H4 (cell line): ENCODE results near the gene MEG3. TPM values are rescaled to one million over a fixed set of nuclear protein-coding genes. Genes with fewer than 3 reads are reported as not detected.

Source experiments
- DNase-seq: peaks from one replicate; pipeline ENCODE4 v3.0.0-alpha.2; 2015; ENCODE audit warnings: low spot score
- total RNA-seq: library from RNA; depleted of rRNA; stranded (reverse); fragments of >200 nt; shearing (Covaris generic); gene quantifications from 2 replicates; pipeline ENCODE4 v1.2.3, GENCODE V29; 2014

The MEG3 gene
- total RNA-seq, 1 experiment from 2014 or later, result not detected

DNA sequence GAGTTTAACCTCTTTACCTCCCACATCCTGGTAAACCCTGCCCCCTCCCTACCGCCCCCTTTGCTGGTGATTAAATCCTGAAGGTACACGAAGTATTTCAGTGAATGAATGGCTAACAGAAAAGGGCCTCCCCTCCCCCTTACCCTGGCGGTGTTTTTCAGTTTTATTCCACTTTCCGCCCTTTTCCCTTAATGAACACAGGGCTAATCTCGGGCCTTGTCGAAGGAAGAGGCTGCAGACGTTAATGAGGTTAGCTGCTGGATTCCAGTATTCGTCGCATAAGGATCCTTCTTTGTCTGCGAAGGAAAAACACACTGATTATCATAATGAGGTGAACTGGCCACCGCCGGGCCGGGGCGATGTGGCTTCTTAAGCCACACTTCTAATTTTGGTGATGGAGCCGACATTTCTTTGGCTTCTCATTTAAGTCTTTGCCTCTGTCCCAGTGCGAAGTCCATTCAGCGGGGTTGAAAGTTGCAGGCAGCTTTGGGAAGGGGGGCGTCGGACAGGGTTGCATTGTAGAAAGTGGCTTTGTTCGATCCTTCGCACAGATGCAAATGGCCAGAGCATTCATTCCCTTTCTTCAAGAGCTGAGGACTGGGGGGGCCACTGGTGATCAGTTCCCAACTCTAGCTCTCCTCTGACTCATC is 6.5 kb downstream of the MEG3 start:
- DNase-seq, result no peak

DNA sequence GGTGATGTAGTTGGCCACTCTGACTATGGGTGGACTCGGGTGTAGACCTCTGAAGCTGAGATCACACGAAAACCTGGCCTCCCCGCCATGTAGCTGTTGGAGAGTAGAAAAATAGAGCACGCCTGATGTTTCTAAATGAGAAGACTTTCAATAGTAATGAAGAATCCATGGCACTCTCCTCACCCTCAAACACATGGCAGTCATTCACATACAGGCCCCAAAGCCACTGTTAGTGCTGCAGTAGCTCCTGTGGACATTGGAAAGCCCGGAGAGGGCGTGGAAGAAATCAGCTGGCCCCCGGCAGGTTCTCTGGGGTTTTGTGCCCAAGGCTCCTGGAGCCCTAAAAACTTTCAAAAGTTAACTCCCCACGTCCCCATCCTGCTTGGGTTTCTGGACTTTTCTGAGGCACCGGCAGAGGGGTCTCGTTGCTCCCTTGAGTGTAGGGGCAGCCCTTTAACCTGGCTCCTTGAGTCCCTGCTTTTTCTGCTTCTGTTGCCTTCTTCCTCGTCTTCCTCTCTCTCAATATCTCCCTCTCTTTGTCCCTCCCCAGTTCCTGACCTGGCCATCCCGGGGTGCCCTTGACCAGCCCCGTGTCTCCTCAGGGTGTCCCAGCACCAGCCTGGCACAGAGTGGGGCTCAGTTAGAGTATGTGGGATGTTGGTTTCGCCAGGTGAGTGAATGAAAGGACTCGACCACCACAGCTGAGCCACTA is 8.3 kb downstream of the MEG3 start:
- DNase-seq, result no peak

DNA sequence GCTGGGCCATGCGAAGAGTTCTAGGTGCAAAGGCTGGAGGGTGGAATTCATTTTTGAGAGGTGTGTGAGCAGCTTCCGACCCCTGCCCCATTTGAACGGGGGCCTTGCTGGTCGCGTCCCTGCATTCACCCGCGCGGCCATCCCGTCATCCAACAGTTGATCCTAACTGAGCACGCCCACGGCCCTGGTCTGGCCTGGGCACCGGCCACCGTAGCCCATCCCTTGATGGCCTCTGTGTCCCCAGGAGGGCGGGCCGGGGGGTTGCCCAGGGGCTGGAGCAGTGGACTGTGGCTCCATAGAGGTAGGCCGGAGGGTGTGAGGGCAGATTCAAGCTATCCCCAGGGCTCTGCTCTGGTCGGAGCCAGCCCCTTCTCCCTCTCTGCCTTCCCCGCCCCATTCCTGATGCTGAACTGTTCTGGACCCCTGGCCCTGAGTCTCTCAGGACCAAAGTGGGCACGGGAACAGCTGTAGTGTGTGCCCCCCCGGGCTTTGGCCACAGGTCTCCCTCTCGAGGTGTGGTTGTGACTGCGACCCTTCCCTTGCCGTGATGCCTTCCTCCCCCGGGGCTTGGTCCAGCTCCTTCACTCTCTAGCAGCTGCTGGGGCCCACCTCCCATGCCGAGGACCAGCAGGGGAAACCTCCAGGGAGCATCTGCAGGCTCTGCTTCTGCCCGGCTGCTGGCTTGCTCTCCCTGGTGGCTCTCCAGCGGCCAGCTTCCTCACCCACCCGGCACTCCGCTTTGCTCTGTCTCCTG is 9.1 kb downstream of the MEG3 start:
- no peak for DNase-seq

DNA sequence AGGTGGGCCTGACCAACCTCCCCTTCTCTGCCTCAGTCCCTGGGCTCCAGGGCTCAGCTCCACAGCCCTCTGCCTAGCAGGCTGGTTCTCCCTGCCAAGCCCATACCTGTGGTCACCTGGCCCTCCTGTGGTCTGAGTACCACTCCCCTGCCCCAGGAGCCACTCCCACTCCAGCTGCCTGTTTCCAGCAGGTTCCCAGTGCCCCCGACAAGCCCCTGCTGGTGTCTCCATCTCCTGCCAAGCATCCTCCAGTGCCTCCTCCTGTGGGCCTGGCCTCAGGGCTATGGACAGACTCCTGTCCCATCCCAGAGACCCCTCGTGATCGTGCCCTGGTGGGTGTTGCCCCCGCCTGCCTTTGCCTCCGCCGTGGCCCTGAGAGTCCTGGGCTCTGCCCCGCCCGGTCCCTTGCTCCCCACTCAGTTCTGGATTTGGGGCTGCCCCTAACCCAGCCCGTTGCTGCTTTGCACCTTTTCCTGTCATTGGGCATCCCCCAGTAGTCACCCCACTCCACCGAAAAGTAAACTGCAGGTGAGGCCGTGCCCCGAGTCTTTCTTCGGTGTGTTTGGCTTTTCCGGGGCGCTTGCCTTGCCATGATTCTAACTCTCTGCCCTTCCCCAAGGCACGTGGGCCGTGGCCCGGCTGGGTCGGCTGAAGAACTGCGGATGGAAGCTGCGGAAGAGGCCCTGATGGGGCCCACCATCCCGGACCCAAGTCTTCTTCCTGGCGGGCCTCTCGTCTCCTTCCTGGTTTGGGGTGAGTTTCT is 9.8 kb downstream of the MEG3 start:
- no peak for DNase-seq

DNA sequence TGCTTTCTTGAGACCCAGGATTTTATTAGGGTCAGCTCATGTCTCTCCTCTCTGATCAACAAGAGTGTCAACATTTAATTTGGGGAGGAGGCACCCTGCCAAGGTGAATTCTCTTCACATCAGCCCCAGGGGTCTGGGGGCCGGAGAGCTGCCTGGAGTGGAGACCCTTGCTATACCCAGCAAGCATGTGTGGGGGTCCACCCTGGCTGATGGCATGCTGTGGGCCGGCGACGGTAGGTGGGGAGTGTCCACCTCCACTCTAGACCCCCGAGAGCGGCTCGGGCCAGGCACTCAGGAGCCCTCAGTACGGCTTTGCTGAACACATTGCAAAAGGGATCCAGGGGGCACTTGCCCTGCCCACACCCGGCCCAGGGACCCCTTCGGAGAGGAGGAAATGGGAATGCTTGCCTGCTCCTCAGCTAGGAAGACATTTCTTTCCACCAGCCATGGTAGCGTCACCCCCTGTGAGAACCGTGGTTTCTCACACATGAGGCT is 10.4 kb downstream of the MEG3 start:
- DNase-seq, result no peak

DNA sequence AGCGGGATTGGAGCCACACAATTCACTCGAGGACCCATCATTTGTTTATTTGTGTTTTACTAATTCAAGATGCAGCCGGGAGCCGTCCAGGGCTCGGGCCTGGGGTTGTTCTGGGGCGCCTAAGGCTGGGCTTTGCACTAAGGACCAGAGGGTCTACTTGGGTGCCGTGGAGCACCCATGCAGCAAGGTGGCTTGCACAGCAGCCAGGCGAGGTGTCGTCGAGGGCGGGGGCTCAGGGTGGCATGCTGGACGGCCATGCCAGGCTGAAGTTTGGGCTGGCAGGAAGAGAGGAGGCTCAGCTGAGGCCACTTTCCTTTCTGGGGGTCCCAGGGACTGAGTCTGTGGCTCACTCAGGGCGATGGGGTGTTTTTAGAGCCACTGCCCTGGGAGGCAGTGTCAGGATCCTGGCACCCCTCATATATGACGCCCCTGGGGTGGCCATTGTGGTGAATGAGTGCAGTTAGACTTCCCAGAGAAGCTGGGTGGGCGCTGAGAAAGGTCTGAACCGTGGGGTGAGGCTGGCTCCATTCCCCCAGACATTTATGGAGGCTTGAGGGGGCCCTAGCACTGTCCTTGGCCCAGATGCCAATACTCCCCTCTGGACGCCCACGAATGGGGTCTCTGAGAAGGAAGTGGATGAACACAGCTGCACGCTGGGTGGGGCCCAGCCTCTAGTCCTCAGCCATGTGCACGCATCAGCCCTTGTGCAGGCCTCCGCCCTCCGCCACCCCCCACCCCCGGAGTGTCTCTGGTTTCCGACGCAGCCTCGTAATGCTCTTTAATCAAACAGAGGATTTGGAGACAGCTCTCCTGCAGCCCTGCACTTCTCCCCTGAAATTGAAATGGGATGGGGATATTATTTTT is 11.3 kb downstream of the MEG3 start:
- no peak for DNase-seq

DNA sequence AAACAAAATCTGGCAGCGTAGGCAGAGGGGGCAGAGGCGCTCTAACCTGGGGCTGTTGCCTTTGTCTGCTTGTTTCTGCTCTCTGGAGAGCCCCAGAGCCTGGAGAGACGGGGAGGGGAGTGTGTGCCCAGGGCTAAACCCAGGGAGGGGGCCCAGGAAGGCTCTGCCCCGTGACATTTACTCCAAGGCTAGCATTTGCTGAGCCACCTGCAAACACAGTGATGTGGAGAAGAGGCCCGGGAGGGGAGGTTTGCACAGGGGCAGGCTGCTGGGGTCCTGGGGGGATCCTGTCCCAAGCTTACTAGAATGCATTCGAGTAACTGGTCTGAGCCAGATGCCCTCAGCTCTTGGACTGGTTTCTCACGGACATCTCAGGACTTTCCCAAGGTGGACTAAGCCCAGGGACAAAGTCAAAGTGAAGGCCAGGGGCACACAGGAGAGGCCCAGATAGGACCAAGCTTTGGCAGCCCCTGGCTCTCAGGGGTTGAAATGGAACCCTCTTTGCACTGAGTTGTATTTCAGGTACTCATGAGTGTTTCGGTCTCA is 12.0 kb downstream of the MEG3 start:
- DNase-seq, result no peak

DNA sequence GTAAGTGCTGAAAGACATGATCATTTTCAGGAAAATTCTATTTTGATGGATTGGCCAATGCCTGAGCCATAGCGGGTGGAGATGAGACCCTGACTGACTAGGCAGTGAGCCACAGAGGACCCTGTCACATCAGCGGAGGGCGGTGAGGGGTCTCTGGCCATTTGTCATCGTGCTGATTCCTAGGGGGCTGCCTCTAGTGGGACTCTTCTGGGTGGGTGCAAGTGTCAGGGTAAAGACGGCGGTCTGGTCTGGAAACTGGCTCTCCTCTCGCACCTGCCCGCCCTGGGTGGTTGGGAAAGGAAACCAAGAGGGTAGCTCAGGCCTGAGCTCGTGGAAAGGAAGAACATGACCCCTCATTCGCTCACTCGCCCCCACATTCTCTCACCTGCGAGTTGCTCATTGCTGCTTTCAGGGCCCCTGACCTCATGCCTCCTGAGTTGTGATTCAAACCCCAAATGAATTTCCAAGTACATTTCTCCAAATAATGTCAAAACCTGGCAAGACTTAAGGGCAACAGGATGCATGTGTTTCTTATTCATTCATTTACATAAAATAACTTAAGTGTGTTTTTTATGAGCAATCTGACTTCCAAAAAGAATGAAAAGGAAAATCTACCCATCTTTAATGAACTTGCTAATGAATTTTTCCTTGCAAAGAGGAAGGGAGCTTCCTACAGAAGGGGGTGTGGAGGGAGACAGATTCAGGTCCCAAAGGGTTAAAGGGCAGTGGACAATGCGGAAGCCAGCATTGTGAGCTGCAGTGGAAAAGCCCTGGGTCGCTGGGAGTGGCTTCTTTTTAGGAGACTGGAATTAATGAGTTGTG is 12.8 kb downstream of the MEG3 start:
- DNase-seq, result no peak

DNA sequence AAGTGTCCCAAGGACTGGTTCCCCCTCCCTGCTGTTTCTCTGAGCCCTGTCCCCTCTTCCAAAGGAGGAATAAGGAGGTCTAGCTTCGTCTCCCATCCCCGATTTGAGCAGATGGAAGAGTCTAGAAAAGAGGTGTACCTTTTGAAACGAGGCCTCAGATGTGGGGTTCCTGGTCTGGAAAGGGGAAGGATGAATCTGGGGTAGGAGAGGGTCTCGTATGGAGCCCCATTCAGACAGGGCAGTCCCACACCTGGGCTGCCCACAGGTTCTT is 13.3 kb downstream of the MEG3 start:
- DNase-seq, result no peak

DNA sequence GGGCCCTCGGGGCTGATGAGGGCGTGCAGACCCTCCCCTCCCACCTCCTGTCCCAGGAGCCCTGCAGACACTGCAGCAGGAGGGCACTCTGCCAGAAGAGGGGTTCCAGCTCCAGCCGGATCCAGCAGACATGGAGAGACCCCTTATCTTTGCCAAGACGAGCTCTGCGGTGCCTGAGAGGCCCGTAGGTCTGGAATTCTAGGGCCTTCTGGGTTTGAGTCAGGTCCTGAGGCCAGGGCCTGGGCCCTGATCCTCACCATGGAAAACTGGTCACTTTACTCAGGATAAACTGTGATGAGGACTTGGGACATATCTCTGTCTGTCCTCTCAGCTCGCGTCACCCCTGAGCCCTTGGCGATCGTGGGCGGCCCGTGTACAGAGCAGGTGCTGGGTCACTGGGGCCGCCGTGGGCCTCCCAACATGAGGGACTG is 13.8 kb downstream of the MEG3 start:
- no peak for DNase-seq

DNA sequence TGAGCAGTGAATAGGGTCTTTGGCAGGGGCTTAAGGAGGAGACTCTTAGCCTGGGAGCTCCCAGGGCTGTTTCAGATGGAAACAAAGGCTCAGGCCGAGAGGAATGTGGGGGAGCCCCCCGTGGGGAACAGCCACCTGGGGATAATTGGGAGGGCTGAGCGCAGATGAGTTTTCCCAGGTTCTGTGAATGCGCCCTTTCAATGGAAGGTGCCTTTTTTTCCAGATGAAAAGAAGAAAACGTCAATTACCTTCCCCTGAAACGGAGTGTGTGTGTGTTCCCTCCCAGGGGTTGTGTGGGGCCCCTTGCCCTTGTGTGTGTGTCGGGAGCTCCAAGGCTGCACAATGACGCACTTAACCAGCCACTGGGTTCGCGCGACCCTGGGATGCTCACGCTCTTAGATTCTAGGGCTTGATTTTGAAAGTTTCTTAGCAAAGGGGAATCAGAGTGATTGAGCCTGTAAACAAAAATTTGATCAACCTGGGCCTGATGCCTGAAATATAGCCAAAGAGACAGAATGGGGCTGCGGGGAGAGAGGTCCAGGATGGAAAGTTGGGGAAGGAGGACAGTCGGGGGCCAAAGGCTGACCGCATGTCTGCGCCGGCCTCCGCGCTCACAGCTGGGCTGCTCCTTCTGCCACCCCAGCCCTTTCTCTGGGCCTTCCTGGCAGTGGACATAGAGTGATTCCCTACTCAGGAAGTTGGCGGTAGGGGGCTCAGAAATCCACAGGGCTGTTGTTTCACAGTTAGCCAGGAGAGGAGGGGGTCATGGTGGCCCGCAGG is 14.6 kb downstream of the MEG3 start:
- DNase-seq, result no peak

DNA sequence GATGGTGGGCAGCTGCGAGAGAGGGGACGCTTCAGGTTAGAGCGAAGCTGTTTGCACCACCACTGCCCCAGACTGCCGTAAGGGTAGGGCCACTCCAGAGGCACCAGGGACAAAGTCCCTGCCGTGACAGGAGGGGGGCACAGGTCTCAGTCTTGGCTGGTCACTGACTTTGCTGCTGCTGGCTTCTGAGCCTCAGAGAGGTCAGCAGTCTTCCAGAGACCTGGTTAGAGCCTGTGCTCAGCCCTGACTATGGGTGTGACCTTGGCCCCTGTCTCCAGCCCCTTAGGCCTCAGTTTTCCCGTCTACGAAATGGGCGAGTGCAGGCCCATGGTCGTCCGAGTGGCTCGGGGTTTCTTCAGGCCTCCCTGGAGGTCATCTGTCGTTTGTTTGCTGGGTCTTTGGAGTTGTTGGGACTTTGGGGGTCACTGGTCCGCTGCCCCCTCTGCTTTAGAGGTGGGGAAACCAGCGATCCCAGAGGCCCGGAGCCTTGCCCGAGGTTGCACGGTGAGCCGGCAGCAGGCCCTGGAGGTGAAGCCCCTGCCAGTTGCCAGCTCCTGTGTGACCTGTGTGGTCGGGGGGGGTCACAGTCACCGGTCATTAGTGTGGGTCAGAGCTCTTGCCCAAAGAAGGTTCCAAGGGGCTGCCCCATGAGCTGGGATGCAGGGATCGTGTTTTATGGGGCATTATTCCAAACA is 15.3 kb downstream of the MEG3 start:
- DNase-seq, result no peak

DNA sequence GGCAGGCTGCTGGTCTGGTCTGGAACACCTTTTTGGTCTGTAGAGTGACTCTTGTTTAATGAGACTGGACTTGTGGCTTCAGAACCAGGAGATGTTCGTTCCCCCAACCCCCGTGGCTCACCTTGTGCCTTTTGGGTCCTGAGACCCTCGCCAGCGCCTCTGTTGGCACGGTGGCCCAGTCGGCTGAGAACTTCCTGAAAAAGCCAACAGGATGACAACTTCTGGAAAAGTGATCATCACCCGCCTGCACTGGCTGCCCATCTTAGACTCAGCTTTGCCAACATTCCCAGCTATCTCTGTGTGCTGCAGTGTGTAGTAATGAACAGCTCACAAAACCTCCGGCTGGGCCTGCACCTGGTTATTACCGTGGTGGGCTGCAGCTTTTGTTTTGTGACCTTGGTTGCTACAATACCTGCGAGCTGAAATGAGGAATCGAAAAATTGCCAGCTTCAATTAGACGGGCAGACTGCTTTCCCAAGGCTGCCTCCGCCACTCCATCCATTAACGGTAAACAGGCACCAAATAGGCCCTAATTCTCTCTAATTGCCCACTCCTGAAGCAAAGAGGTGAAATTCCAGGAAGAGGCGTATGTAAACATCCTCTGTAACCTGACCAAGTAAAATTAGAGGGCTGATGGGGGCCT is 16.0 kb downstream of the MEG3 start:
- DNase-seq, result no peak

DNA sequence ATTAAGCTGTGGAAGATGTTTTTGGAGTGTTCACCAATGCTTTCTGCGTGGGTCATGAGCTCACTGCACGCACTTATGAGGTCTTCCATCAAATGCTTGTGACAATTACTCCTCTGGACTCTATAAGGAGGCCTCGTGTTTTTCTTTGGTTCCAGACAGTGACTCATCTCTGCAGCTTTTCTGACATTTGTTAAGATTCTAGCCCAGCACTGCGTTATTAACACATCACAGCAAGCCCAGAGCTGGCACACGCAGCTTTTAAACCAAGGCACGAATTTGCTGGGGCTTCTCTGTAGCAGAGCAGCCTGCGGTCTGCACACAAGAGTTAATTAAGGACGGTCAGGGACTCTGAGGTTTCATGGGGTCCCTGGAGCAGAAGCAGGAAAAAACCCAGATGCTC is 16.9 kb downstream of the MEG3 start:
- peak; percentile 53 for DNase-seq

DNA sequence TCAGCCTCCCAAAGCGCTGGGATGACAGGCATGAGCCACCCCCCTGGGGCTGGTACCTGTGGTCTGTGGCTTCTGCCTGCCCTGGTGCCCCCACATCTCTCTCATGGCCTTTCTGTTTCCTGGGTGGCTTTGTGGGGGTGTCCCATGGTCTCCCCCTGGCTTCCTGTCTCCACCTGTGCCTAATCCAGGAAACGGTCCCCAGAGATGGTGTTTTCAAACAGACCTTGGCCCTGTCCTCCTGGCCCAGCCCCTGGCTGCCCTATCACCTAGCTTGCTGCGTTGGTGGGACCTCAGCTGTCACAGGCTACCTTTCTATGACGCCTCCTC is 18.1 kb downstream of the MEG3 start:
- DNase-seq, result no peak

DNA sequence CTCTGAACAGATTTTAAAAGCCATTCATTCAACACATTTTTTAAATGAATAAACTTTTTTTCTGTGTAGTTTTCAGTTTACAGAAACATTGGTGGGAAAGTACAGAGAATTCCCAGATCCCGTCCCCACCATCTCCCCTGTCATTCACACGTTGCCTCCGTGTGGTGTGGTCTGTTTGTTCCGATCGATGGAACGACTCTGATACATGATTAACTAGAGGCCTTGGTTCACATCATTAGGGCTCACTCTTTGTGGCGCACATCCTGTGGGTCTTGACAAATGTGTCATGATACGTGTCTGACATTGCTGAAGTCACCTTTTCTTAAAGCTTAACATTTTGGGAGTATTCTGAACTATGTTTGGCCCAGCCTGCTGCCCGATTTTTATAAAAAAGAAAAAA is 18.5 kb downstream of the MEG3 start:
- no peak for DNase-seq

DNA sequence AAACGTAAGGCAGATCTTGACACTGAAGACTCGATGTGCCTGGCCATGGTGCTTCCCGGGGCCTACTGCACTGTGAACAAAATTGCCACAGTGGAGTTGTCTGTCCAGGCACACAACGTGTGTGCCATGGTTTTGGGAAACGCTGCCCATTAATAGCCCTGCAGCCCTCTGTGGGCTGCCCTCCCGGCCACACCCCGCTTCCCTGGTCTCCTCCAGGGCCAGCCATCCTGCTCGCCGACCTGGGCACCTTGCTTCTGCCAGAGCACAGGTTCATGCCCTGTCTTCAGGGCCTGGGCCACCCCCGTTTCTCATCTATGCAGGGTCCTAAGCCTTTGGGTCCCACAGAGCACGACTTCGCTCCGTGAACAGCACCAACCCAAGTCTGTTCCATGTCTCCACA is 18.9 kb downstream of the MEG3 start:
- no peak for DNase-seq

DNA sequence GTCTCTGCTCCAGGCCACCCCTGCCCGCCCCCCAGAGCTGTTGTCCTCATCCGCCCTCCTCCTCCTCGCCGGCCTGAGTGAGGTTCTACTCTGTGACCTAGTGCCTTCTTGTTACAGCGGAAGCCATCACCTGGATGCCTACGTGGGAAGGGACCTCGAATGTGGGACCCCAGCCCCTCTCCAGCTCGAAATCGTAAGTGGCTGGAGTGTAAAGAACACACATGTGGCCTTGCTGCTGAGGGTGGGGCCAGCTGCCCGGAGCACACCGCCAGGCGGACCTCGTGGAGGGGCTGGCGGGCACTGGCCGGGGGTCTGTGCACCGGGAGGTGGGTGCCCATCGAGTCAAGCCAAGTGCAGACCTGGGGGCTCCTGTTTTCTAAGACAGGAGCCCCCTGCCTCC is 19.4 kb downstream of the MEG3 start:
- DNase-seq, result no peak
